Esophagus mucosa (tissue), 1 donor: ENCODE results near the gene MED15. TPM values are rescaled to one million over a fixed set of nuclear protein-coding genes. Genes with fewer than 3 reads are reported as not detected.
A peak's percentile ranks its signal among the peaks of the same experiment; 100 is the strongest.
"Not testable (repeated sequence)": the region's sequence is repeated elsewhere in the genome, so short reads cannot be mapped to it uniquely, and the experiment has no call there.

Experiments used
- ATAC-seq: fragments of 200-7000 bp; cut with Tn5 transposase; one replicate; pipeline ENCODE4 v1.9.1; 2020
- total RNA-seq: library from RNA; stranded (reverse); gene quantifications from one replicate; pipeline ENCODE4 v1.2.4, GENCODE V29; 2023
- donor health status: DM: yes; HTN: yes; CAD: no.

MED15 gene
- total RNA-seq, 1 donor from 2014 or later, result 51.7 TPM

DNA sequence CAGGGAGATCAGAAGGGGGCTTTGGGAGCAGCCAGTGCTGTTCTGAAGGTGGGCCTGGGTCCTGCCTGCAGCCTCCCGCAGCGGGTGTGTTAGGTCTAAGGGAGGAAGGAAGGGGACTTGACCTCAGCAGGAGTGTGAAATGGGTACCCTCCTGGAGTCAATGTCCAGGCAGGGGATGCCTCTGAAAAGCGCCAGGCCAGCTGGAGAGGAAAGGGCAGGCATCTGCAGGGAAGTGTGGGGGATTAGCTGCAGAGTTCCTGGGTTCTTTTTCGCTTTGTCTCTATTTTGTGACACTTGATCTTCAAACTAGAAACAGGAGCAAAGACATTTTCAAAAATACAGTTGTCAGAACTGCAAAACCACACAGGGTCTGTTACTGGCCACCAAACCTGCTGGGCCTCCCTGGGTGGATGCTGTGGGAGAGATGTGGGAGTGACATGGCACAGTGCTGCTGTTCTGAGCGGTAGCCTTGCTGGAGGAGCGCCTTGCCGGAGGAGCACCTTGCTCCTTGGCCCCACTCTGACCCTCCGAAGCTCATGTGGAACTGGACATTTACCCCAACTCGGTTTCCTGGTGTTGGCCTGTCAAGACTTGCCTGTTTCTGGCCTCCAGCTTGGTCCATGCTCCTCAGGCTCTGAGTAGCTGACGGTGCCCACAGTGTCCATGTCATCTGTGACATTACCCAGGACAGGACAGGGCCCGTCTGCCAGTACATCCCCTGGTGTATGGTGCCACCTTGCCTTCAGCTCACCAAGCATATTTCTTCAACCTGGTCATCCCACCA, 25.9 kb downstream of the MED15 start:
- ATAC-seq, result no peak

DNA sequence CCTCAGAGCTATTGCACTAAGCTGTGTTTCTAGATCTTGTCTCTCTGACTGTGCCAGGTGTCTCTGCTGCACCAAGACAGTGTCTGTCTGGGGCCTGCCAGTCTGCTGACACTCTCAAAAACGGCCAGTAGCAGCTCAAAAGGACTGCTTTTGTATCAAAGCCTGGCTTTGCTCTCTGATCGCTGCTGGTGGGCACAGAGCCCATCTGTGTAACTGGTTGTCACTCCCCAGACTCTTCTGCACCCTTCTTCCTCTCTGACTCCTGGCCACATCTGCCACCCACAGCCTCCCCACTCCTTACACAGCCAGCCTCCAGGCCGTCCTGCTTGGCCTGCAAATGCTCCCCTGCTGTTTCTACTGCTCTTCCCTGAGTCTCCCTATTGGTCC, 26.5 kb downstream of the MED15 start:
- ATAC-seq, result no peak

DNA sequence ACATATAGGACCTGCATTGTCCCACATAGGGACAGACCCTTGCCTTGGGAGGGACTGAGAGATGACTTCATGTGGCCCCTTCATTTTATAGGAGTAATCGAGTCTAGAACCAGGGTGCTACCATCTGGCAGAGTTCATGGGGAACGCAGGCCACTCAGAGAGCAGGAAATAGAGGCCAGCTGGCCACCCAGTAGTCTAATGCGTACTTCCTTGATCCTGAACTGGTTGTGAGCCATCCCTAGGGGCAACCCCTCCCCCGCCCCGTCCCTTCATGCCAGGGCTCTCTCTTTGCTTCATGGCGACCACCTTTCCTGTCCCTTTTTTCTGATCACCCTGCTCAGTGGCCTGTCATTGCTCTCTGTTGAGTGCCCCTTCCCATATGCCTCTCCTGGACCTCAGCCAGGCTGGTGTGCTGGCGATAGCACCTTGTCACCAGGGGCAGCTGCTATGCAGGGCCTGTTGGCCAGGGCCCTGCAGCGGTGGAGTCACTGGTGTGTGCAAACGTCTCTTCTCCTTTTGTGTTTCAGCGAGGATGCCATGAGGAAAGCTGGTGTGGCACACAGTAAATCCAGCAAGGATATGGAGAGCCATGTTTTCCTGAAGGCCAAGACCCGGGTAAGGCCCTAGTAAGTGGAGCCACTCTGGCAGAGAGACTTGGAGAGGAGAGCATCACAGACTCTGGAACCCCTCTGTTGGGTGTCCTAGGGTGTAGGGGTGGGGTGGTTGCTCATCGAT, 29.3 kb downstream of the MED15 start:
- ATAC-seq, result no peak

DNA sequence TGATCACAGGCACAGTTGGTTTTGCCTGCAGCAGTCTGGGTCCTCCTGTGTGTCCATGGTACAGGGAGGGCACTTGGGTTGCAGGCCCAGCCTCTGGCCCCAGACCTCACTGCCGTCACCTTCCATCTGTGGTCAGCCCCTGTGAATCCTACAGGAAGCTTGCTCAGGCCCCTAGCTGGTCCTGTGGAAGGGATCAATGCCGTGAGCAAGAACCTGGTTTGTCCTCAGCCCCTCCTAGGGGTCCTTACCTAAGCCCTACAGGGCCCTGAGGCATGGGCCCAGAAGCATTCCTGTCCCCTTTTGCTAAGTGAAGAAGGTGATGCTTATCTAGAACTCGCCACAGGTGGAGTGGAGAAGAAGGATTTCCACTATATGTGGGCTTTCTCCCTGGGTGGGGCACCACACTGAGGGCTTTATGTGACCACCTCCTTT, 29.9 kb downstream of the MED15 start:
- no peak for ATAC-seq

DNA sequence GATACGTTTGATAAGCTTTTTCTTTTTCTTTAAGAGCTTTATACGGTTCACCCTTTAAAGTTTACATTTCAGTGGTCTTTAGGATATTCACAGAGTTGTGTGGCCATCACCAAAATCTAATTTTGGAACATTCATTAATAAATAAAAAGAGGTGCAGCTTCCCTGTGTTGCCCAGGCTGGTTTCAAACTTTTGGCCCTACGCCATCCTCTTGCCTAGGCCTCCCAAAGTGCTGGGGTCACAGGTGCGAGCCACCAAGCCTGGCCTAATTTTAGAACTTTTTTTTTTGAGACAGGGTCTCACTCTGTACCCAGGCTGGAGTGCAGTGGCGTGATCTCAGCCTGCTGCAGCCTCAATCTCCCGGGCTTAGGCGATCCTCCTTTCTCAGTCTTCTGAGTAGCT, 30.6 kb downstream of the MED15 start:
- no peak for ATAC-seq

DNA sequence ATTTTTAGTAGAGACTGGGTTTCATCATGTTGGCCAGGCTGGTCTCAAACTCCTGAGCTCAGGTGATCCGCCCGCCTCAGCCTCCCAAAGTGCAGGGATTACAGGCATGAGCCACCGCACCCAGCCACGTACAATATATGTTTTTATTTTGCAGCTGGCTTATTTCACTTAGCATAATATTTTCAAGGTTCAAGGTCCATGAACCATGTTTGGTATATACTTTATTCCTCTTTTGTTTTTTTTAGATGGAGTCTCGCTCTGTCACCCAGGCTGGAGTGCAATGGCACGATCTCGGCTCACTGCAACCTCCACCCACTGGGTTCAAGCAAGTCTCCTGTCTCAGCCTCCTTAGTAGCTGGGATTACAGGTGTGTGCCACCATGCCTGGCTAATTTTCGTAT, 31.5 kb downstream of the MED15 start:
- not testable (repeated sequence) for ATAC-seq

DNA sequence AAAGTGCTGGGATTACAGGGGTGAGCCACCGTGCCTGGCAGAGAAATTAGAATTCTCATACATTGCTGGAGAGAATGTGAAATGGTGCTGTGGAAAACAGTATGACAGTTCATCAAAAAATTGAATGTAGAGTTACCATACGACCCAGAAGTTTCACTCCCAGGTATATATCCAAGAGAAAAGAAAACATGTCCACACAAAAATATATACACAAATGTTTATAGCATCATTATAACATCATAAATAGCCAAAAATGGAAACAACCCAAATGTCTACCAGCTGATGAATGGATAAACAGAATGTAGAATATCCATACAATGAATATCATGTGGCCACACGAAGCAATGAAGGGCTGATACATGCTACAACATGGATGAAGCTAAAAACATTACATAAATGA, 34.6 kb downstream of the MED15 start:
- no peak for ATAC-seq

DNA sequence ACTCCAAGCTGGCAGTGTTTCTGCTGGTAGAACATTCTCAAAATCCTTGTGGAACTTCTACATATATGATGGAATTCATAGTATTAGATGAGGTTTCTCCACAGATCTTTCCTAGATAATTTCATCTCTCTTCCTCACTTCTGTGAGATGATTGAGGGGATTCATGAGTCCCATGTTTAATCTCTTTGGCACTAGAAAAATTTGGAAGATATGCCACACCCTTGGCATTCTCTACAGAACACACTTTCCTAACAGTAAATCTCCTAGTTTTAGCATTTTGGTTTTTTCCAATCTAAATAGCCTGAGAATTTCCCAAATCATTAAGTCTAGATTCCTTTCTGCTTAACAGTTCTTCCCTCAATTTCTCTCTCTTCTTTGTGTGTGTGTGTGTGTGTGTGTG, 35.3 kb downstream of the MED15 start:
- no peak for ATAC-seq

DNA sequence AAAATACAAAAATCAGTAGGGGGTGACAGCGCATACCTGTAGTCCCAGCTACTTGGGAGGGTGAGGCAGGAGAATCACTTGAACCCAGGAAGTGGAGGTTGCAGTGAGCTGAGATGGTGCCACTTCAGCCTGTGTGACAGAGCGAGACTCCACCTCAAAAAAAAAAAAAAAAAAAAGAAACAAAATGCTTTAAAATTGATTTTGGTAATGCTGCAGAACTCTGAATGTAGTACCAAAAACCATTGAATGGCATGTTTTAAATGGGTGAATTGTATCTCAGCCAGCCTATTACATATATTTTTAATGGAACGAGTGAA, 37.9 kb downstream of the MED15 start:
- ATAC-seq, result not testable (repeated sequence)

DNA sequence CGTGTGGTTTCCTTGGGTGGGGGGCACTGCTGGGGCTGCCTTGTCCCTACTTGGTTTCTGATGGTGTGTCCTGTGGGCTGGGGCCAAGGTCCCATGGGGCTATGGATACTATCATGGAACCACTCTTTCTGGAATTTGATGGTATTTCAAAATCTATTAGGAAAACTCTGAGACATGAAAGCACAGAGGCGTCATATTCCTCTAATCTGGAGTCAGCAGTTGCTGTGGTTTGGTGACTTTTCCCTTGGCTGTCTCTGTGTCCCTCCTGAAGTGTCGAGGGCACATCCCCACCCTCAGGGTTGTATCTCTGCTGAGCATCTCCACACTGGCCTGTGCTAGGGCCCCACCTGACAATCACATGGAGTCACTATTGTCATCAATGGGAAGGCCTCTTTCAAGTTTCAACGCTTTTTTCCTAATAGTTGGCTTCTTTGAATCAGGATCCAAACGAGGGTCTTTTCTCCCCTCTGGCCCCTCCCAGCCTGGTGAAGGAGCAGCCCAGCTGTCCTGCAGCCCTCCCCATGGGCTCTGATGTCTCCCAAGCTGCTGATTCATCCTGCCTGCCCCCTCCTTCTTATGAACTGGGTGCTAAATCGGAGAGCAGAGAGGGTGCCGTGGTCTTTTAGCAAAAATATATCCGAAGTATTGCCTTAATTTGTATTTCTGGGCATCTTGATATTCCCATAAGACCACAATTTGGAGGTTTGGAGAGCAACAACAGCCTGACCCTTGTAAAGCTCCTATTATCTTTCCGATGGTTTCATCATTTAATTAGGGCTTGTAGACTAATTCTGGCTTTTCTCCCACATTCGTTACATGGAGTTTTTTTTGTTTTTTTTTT, 38.5 kb downstream of the MED15 start:
- ATAC-seq, result no peak

DNA sequence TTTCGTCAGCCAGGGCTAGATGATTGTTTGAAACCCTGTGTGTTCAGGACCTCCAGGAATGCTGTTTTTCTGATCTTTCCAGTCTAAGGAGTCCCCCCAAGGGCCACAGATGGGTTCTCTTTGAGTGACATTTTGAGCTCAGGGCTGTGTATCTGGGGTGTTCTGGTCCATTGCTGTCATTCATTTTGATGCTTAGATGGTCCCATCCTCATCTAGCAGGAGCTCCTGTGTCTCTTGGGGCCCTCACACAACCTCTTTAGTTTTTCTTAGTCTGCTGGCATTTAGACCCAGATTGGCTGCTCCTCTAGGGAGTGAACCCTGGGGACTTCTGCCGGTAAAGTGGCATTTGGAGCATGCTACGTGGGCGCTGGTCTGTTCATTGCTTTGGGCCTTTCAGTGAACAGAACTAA, 39.1 kb downstream of the MED15 start:
- ATAC-seq, result no peak

DNA sequence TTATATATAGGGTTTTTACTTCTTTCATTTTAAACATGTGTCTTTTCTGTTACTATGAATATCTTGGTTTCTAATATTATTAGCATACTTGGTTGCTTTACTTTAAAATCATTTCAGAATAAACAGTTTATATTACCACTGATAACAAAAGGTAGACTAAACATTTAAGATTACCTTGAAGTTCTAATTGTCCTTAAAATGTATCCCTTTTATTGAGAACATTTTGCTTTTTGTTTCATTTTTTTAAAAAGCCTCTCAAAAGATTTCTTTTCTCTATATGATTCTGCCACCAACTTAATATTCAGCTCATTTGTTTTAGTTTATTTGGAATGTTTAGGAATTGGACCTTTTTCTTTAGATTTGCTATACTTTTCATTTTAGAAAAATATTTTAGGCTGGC, 39.6 kb downstream of the MED15 start:
- ATAC-seq, result no peak

DNA sequence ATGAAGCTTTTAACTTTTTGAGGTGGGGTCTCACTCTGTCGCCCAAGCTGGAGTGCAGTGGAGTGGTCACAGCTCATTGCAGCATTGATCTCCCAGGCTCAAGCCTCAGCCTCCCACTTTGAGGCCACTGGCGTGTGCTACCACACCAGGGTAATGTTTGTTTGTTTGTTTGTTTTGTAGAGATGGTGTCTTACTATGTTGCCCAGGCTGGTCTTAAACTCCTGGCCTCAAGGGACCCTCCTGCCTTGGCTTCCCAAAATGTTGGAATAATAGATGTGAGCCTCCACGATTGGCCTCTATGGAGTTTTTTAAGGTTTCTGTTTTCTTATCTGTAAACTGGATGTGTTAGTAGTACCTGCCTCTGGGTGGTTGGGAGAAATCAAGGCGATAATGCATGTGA, 41.4 kb downstream of the MED15 start:
- ATAC-seq, result no peak

DNA sequence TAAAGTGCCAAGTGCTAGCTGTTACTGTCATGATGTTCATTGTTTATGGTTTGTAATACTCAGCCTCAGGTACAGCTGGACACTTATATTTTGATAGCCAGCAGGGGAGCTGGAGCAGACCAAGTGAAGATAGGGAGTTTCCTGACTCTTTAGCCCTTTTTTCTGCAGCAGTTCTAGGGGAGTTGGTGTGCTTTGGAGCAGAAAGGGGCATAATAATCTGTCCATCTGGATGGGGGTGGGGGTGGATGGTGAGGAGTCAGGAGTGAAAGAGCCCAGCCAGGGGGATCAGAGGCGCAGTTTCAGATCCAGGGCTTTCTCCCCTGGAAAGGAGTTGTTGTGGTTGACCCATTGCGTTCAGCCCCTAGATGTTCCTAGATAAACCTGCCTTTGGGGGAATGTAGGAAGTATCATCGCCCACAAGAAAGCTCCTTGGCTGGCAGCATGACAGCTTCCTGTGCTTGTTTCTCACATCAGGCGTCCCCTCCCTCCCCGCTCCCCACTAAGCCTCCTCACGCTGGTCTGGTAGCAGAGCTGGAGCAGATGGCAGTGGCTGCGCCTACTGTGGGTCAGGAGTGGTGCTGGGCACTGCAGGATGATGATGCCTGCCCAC, 41.9 kb downstream of the MED15 start:
- ATAC-seq, result no peak

DNA sequence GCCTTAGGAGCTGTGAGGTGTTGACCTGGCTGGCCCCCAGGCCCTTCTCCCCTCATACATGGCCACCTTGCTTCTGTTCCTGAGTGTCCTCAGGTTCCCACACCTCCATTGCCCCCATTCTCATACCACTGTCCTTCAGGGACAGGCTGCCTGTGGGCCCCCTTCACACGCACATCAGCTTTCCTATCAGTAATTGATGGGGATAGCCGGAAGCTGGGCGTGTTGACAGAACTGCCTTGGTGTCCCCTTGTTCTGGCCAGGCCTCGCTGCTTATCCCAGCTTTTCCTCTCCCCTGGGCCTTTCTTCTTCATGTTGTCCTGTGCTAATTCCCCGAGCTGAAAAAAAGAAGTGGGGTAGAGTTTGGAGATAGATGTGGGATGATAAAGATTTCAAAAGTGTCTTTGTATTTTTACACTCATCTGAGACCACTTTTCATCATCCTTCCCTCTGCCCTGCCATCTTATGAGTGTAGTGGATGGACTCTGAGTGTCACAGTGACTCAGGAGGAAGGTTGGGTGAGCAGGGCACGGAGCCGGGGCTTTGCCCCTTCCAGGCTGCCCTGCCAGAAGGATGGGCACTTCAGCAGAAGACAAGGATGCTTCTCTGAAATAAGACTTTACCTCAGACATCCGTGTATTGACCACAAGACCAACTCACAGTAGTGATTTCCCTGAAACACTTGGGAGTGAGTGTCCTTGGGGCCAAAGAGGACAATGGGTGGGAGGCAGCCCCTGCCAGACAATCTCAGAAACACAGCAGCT, 42.8 kb downstream of the MED15 start:
- ATAC-seq, result no peak

DNA sequence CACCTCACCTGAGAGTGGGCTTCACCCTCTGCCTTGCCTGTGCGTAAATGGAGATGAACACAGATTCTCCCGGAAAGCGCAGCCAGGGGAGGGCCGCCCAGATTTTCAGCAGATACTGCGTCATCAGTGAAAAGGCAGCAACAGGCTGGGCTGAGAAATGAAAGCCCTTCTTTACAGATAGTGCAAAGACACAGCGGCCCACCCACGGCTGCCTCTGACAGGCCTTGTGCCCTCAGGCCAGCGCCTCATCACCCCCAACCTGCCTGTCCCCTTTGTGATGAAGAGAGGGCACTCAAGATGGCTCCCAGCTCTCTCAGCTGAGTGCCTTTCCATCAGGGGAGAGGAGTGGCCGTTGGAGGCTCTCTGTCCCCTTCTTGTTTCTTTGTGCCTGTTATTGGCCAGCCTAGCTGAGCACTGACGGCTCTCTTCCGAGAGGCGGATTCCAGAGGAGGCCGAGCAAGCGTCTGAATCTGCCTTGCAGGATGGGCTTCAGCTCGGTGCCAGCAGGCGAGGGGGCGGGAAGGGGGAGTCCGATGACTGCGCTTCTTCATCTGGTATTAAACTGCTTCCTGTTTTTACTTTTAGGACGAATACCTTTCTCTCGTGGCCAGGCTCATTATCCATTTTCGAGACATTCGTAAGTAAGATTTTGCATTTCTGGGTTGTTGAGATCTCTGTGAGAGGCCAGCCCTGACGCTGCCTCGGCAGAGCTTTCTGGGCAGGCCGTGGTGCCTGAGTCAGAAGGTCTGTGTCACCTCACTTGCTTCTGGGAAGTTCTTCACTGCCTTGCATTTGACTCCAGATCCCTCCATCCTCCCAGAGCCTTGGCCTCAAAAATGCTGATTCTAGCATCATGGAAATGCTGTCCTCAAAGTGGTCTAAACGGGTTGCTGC, 43.7 kb downstream of the MED15 start:
- no peak for ATAC-seq

DNA sequence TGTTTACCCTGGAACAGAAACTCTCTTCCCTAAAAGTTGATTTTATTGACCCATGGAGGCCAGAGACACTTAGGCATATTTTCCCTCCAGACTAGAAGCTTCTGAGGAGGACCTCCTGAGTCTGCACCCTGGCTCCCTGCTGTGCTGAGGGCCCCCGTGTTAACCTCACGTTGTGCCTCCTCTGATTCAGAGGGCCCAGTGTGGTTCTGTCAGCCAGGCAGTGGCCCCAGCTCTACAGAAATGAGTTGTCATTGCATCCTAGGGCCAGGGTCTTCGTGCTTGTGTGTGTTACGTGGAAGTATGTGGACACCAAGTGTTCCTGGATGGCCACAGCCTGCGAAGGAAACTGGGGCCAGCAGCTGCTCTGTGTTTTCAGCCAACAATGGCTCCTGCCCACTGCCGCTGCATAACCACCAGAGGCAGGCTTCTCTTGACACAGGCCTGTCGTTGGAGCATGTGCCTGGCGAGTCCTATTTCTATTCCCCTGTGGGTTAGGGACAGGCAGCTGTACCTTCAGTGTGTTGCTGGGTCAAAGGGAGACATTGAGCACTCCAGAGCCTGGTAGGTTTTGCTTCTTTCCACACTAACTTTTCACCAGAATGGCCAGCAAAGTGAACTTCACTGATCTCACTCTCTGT, 44.5 kb downstream of the MED15 start:
- ATAC-seq, result peak; percentile 6

DNA sequence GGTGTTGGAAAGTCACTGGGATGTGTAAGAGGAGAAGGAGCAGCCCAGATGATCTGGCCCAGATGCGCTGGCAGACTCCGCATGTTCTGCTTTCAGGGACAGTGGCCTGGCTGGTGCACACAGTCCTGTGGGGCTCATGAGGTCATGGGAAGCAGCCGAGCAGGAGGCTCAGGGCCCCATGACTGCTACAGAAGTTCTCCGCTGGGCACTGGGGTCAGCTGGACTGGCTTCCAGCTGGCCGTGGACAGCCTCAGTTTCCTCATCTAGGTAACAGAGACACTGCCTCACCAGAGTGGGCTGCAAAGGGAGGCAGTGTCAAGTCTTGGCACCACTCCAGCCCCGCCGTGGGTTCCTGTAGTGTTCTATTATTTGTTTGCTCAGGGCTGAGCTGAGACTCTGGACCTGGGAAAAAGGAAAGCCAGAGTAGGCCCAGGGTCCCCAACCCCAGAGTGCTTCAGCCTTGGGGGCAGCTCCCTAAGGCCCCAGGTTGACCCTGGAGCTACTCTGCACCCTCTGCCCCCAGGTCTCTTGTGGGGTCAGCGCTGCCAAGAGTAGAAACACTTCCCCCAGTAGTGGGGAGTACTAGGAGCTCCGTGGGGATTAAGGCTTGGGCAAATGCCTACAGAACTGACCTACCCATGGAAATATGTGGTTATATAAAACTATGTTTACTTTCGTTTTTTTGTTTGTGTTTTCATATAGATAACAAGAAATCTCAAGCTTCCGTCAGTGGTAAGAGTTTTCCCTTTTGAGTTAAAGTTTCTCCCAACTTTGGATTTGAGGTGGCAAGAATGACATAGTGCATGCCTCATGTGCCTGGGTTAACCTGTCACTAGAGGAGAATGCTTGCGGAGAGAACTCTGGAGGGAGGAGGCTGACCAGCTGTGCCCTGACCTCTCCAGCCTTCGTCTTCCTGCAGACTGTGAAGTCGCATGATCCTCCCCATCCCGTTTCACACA, 45.3 kb downstream of the MED15 start:
- ATAC-seq, result peak; percentile 33
